Endometrial microvascular endothelial cells (primary cell): ENCODE results near the gene RERE. TPM values are rescaled to one million over a fixed set of nuclear protein-coding genes. Genes with fewer than 3 reads are reported as not detected.
"Not testable (repeated sequence)": the region's sequence is repeated elsewhere in the genome, so short reads cannot be mapped to it uniquely, and the experiment has no call there.

Experiments used
- in situ Hi-C: cut with HindIII; loops from 2 replicates; pipeline ENCODE4 v1.10.0; 2017; ENCODE audit warnings: low sequenced_read_pairs, low pct_unique_long_range_greater_than_20kb; ENCODE audit errors: inconsistent ontology term
- total RNA-seq: library from RNA; depleted of rRNA; stranded (reverse); fragments of >200 nt; gene quantifications from one replicate; pipeline ENCODE4 v1.2.3, GENCODE V29; 2015; ENCODE audit errors: inconsistent ontology term

RERE gene
- total RNA-seq, 1 donor from 2014 or later: 16.5 TPM

DNA sequence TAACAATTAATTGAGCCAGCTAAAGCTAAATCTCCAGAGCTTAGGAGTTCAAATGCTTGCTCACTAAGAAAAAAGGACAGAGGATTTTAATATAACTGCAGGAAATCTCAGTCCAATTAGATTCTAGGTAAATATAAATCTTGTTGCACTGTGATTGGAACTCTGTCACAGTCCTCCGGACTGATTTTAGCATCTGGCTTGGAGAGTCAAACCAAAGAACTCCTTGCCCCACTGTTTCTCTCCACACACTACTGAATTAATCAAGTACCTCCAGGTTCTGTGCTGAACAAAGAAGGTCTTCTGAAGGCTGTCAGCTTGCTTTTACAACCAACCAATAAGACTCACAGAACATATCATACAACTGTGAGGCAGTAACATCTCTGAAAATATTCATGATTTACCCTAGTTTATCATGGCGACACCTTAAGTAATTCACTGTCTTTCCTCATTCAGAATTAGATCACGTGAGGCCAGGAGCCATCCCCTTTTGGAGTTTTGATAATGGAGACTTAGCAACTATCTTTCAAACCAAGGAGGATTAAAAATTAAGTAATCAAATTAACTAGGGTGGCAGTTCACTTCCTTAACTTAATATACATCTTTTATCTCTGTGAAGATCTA lies 176.0 kb downstream of the RERE start:
- in situ Hi-C loops: no loop called here

- in situ Hi-C loops: no loop called here
These were observed 176.5 kb downstream of the RERE start for GRCh38 chr1:8640950-8641349.

DNA sequence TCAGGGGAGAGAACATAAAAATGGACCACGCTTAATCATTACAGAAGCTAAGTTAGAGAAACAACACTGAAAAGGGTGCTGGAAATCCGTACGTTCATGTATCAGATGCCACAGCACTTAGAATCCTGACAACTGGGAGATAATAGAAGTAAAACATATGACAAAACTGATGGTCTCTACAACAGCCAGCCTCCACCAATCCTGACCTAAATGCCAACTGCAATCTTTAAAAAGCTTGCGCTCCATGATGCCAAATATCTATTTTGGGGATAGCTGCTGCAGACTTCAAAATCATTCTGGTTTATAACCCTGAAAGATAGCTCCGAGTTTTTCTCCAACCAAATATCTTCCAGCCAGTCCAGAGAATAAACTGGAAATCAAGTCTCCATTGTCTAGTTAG lies 178.3 kb downstream of the RERE start:
- in situ Hi-C loops: no loop called here

- in situ Hi-C loops: no loop called here
These were observed 183.5 kb downstream of the RERE start for GRCh38 chr1:8633741-8634501.

DNA sequence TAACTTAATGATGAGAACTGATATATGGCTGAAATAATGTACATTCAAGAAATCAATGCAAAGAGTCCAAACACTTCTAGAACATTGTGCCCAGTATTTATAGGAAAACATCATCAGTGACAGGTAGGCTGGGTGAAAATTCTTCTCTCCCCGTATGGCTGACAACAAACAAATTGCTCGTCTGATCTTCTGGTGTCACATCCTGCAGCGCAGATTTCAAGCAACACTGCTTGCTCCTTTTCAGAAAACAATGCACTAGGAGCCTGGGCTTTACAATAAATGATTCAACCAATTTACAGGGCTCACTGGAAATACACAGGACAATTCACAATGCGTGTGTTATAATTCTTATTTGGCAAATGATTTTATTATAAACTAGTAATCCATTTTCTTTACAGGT lies 185.3 kb downstream of the RERE start:
- in situ Hi-C loops: no loop called here

DNA sequence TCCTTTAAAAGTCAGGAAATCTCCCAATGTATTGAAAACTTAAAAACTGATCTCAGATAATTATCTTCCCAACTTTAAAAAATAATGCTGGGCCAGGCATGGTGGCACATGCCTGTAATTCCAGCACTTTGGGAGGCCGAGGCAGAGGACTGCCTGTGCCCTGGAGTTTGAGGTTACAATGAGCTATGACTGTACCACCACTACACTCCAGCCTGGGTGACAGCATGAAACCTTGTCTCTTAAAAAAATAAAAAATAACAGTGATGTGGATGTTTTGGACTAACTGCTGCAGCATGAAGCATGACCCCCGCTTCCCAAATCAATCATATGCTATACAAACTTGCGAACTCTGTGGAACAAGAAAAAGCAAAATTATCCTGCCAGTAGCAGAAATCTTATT lies 186.3 kb downstream of the RERE start:
- in situ Hi-C loops: no loop called here

DNA sequence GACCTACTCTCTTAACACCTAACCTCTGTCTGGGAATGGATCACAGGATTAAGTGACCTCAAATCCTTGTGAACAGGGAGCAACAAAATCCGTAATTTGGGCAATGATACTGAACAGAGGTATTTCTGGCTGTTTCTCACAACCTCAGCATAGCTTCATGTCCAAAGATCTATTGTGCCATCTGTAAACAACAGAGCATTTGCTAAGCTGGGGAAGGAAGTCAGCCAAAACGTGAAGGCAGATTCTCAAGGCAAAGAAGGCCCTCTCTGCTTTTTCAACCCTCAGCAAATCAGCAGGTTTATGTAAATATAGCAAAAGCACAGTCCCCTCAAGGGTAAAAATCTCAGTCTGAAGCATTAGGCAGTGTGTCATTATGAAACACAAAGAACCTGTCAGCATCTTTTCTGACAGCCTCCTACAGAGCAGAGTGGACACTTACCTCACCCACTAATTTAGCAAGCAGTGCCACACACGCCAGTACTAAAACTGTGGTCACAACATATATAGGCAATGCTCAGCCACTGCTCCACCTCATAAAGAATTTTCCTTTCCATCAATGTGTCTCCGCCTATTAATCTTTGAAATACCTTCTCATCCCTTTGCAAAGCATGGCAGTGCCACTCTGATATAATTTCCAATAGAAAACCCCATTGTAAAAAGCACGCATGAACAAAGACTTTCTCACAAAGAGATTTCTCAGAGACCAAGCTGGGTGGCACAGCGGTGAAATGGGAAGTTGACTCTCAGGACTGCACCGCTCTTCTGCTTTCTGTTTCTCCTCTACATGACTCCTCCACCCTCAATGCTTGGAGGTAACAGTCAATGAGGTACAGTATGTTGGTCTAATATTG lies 188.0 kb downstream of the RERE start:
- in situ Hi-C loops: no loop called here

- in situ Hi-C loops: no loop called here
These were observed 188.8 kb downstream of the RERE start for GRCh38 chr1:8628606-8629005.

DNA sequence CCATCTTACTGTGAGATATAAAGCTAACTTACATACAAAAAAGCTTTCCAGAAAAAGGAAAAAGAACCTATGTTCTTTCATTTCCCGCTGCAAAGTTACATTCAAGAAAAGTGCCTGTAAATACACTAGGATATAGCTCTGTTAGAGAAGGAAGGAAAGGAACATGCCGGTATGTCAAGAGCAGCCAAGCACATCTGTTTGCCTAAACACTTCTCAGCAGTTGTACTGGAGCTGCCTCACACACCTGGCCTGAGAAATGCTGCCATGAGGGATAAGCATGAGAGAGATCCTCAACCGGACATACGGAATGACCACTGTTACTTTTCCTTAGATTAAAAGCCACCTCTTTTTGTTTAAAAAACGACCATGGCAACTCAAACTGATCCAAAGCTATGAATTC lies 189.7 kb downstream of the RERE start:
- in situ Hi-C loops: no loop called here

DNA sequence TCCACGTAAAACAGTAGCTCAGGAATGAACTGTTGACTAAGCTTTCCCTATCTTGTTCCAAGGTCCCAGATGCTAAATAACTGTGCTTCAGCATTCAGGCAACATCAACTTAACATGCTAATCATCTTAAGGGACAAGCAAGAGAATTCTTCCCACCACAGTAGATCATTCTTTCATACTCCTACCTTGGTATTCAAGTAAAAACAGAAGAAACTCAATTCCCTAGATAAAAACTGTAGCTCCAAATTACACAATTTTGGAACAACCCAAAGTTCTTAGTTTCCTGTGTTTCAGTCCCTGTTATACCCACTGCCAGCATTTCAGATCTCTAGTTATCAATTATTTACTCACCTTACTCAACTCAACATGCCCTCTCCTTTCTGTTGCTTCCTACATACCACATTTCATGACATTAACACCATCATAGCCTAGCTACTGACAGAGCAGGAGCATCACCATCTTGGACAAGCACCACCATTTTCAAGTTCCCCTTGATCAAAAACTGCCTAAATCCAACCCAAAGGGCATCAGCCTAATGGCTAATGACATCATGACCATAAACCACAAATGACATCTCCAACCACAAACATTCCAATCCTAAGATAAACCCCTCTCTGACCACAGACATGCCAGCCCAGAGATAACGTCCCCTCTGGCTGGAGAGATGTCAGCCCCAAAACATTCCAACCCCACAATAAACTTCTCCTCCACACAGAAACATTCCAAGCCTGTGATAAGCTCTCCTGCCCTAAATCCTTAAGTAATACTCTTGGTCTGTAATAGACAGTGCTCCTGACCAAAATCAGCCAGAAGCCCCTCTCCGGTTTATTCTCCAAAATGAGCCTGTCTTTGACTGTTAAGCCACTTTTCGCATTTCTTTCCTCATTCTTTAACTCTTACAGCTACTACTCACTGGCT lies 191.2 kb downstream of the RERE start:
- in situ Hi-C loops: no loop called here

- in situ Hi-C loops: no loop called here
These were observed 191.9 kb downstream of the RERE start for GRCh38 chr1:8625491-8625890.

GRCh38 chr1:8623651-8624192 lies 193.7 kb downstream of the RERE start:
- in situ Hi-C loops: not testable (repeated sequence)

DNA sequence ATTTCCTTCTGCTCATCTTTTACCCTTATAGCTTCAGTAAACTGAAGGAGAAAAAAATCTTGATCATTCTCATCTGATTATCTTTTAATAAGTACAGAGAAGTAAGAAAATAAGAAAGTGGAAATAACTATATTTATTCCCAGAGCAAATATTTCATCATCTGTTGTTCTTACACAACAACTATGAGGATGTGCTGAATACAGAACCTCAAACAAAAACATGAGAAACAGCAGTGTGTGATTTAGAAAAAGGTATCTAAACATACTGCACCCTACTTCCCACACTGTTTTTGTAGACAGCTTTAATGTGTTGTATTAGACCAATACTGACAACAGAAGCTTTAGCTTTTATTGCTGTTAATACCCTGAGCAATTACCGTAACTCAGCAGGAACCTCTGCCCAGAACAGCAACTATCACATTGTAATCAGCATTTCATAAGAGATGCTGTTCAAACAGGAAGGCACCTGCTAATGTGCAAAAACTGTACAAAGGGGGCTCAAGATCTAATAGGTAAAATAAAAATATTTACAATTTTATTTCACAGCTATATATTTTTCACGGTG lies 195.6 kb downstream of the RERE start:
- in situ Hi-C loops: not testable (repeated sequence)

DNA sequence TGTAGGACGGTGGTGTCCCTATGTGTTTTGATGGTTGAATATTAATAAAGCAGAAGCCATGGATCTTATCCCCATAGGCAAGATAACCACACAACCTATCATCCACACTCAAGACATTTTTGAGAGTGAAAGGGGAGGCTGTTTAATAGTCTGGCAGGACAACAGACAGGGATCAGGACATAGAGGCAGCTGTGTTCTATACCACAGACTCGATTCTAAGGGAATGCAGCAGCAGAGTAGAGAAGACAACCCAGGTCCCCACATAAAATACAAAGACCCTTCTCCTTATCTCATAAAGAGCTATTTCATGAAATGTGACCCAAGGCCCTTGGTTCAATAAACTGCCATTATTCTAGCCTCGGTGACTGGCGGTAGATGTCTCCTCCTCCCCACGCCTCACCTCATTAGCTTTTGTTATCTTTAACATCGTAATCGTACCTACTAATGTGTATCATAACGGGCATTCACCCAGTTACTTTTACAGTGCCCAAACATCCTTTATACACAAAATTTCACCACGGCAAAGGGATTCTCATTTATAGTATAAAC lies 196.3 kb downstream of the RERE start:
- in situ Hi-C loops: not testable (repeated sequence)

- in situ Hi-C loops: not testable (repeated sequence)
These were observed 197.4 kb downstream of the RERE start for GRCh38 chr1:8619917-8620502.

- in situ Hi-C loops: not testable (repeated sequence)
These were observed 198.0 kb downstream of the RERE start for GRCh38 chr1:8619419-8619818.

DNA sequence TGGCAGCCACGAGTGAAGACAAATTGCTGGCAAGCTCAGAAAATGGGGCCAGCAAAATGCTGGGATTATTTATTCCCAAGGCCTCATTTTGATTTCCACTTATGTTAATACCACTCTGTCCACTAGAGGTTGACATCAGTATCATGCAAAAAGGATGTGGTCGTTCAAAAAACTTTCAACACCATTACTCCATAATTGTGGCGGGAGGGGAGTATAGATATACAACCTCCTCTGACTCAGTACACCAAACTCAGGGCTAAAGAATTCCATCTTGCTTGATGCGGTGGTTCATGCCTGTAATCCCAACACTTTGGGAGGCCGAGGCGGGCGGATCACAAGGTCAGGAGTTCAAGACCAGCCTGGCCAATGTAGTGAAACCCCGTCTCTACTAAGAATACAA lies 200.6 kb downstream of the RERE start:
- in situ Hi-C loops: not testable (repeated sequence)
